Activated CD8-positive, alpha-beta memory T cell treated with anti-CD3 and anti-CD28 coated beads, Interleukin-2, amount 50 U/mL, for 24 hours (primary cell): ENCODE measurements around the gene WDFY3.

Experiments used
- DNase-seq: peaks from one replicate; pipeline ENCODE4 v3.0.0-alpha.2; 2020; ENCODE audit errors: extremely low read depth

WDFY3 gene

GRCh38 chr4:84912741-84913140 is 53.7 kb downstream of the WDFY3 start:
- DNase-seq, result no peak

GRCh38 chr4:84908876-84909275 is 57.6 kb downstream of the WDFY3 start:
- no peak for DNase-seq

- no peak for DNase-seq
These were observed 59.3 kb downstream of the WDFY3 start for GRCh38 chr4:84907145-84907544.

- DNase-seq, result no peak
These were observed 60.8 kb downstream of the WDFY3 start for GRCh38 chr4:84905646-84906045.

- DNase-seq, result no peak
These were observed 64.7 kb downstream of the WDFY3 start for GRCh38 chr4:84901740-84902281.

- no peak for DNase-seq
These were observed 65.3 kb downstream of the WDFY3 start for GRCh38 chr4:84901173-84901572.

- no peak for DNase-seq
These were observed 66.9 kb downstream of the WDFY3 start for GRCh38 chr4:84899616-84900015.

- DNase-seq, result no peak
These were observed 69.0 kb downstream of the WDFY3 start for GRCh38 chr4:84897516-84897915.

- no peak for DNase-seq
These were observed 71.2 kb downstream of the WDFY3 start for GRCh38 chr4:84895283-84895682.

- DNase-seq, result no peak
These were observed 71.9 kb downstream of the WDFY3 start for GRCh38 chr4:84894621-84895020.

- no peak for DNase-seq
These were observed 73.5 kb downstream of the WDFY3 start for GRCh38 chr4:84892950-84893349.

- no peak for DNase-seq
These were observed 78.7 kb downstream of the WDFY3 start for GRCh38 chr4:84887824-84888223.

GRCh38 chr4:84879651-84880200 is 86.8 kb downstream of the WDFY3 start:
- no peak for DNase-seq

- DNase-seq, result no peak
These were observed 87.9 kb downstream of the WDFY3 start for GRCh38 chr4:84878546-84878945.

- DNase-seq, result no peak
These were observed 88.4 kb downstream of the WDFY3 start for GRCh38 chr4:84878090-84878489.

- DNase-seq, result no peak
These were observed 89.2 kb downstream of the WDFY3 start for GRCh38 chr4:84877051-84877833.

GRCh38 chr4:84875636-84876371 is 90.7 kb downstream of the WDFY3 start:
- DNase-seq, result no peak

- DNase-seq, result no peak
These were observed 91.9 kb downstream of the WDFY3 start for GRCh38 chr4:84874619-84875018.

GRCh38 chr4:84870398-84871163 is 95.9 kb downstream of the WDFY3 start:
- no peak for DNase-seq

- no peak for DNase-seq
These were observed 100.2 kb downstream of the WDFY3 start for GRCh38 chr4:84866295-84866694.

- no peak for DNase-seq
These were observed 100.9 kb downstream of the WDFY3 start for GRCh38 chr4:84865600-84865999.

GRCh38 chr4:84862064-84862463 is 104.4 kb downstream of the WDFY3 start:
- no peak for DNase-seq
